GM12872 (cell line): Measurements from ENCODE around the gene JUP.

Experiments used
- TF ChIP-seq, protein P1 (sequence below): IDR thresholded peaks from 3 replicates; pipeline ENCODE4 v1.5.1; 2011; ENCODE audit warnings: low read depth, mild to moderate bottlenecking, low read length, moderate library complexity; ENCODE audit not compliant: insufficient read depth

The JUP gene

DNA sequence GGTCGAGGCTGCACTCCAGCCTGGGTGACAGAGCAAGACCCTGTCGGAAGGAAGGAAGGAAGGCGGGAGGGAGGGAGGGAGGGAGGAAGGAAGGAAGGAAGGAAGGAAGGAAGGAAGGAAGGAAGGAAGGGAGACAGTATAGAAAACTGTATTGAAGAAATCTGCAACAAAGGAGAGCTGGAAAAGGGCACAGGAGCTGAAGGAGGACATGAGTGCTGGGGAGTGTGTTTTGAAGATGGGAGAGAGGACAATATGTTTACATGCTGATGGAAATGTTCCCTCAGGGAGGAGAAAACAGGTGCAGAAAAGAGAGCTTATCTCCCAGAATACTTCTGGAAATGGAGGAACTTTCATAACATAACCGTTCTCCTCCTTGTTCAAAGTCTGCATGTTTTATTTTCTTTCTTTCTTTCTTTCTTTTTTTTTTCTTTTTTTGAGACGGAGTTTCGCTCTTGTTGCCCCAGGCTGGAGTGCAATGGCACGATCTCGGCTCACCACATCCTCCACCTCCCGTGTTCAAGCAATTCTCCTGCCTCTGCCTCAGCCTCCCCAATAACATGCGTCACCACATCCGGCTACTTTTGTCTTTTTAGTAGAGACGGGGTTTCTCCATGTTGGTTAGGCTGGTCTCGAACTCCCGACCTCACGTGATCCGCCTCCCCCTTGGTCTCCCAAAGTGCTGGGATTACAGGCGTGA, 49.4 kb downstream of the JUP start:
- TF ChIP-seq, protein P1, sequence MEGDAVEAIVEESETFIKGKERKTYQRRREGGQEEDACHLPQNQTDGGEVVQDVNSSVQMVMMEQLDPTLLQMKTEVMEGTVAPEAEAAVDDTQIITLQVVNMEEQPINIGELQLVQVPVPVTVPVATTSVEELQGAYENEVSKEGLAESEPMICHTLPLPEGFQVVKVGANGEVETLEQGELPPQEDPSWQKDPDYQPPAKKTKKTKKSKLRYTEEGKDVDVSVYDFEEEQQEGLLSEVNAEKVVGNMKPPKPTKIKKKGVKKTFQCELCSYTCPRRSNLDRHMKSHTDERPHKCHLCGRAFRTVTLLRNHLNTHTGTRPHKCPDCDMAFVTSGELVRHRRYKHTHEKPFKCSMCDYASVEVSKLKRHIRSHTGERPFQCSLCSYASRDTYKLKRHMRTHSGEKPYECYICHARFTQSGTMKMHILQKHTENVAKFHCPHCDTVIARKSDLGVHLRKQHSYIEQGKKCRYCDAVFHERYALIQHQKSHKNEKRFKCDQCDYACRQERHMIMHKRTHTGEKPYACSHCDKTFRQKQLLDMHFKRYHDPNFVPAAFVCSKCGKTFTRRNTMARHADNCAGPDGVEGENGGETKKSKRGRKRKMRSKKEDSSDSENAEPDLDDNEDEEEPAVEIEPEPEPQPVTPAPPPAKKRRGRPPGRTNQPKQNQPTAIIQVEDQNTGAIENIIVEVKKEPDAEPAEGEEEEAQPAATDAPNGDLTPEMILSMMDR = no peak

DNA sequence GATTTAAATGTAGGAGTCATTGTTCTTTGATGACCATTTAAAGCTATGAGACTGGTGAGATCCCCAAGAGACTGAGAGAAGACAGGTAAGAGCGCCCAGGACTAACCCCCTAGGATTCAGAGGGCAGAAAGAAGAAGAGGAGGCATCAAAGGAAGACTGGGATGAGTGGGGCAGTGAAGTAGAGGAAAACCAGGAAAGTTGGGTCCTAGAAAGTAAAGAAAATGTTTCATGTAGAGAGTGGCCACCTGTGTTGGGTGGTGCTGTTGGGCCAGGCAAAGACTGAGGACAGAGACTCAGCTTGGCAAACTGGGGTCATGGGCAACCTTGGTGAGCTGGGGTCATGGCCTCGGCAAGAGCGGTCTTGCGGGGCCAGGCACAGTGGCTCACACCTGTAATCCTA, 50.8 kb downstream of the JUP start:
- TF ChIP-seq, protein P1 = no peak

DNA sequence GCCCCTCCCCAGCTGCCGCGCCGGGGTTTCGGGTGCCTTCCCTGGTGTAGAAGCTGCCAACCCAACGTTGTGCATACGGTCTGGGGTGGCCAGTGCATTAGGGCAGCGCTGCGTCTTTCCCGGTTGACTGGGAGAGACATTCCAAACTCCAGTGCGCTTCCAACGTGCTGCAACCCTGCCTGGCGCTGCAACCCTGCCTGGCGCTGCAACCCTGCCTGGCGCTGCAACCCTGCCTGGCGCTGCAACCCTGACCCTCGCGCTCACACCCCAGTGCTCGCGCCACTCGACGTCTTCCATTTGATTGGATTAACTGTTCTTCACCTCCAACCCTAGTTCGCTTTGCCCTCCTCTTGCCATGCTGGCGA, 51.6 kb downstream of the JUP start:
- TF ChIP-seq, protein P1 = no peak

DNA sequence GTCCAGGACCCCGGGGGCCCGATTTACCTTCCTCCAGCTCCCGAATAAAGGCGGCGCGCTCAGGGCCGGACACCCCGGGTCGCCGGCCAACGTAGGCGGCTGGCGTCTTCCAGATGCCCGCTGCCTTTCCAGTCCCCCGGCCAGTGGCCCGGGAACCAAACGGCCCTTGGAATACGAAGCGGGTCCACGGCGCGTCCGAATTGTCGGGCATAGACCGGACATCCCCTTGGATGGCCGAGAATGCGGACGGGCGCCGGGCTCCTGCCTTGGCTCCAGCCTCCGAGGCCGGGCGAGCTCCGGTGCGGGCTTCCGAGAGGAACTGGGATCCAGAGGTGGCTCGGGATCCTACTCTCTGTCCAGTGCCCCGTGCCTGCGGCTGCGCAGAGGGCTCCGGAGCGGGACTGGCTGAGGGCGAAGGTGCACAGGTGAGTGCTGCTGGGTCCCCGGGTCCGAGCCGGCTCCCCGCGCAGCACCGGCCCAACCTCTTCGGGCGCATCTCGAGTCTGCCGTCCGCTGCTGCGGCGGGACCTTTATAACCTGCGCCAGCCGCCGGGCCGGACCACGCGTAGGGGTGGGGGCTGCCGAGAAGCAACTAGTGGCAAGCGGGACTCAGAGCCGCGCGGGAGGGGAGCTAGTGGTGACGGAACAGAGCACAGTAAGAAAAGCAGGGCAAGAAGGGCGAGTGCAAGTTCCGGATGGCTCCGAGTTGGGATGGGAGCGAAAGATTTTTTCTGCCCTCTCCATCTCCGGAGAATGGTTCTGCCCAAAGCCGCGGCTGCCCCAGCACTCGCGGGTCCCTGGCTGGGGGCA, 52.2 kb downstream of the JUP start, which contains the start of gene HAP1:
Gene HAP1 (minus strand): TSS at position 505 of the 810 bp plus-strand sequence. CDS start 9 bp downstream, at position 496.
- TF ChIP-seq, protein P1 = no peak

DNA sequence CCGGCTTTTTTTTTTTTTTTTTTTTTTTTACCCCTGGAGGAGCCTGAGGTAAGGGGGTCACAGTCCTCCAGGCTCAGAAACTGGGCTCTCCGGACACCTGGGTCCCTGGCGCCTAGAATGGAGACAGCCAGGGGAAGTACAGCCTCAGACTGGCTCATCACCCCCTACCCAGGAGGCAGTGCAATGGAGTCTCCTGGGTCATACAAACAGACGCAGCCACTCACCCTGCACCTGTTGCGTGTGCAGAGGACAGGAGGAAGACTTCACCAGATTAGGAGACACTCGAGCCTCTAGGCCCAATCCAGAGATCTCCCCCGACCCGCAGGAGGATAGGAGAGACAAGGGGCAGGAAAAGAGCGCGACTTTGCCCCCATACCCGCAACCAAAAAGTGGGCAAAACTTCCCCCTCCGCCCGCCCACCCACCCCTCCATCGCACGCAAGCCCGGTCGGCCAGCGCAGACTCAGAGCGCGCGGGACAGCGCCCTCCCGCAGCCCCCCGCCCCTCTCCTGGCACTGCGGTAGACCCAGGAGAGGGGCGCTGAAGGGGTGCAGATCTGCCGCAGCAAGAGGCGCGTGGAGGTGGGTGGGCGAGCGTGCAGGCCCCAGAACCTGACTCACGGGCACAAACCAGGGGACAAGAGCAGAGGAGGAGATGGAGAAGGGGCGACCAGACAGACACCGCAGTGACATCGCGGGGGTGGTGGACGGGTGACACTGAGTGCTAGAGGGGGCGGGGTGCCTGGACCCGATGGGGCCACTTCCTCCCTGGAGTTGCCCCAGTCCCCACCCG, 53.0 kb downstream of the JUP start:
- TF ChIP-seq, protein P1 = no peak

DNA sequence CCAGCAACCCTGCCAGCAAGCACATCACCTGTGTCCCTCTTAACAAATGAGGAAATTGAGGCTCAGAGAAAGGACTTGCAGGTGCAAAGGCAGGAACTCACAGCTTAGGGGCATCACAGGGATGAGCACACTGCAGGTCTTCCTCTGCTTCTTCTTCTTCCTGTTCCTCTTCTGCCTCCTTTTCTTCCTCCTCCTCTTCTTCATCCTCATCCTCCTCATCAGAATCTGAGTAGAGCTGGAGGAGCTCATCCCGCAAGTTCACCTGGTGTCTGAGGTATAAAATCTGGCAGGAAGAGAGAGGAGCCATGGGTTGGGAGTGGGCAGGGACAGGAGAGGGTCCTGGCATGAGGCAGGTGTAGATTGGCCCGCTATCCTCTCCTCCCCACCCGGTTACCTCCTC, 54.7 kb downstream of the JUP start:
- TF ChIP-seq, protein P1 = no peak

DNA sequence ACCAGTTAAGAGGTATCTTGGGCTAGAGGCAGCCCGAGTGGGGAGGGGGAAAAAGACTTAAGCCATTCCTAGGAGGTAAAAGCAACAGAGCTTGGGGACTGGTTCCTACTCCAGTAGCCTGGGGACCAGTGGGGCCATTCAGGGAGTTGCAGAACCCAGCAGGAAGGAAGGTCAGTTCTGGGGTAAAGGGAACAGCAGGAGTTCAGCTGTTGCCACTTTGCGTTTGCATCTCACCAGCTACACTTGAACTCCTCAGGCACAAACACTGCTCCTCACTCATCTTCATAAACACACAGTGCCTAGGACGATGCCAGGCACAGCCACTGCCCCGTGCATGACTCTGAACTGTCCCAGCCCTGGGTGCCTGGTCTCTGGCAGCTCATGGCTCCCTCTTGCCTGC, 56.0 kb downstream of the JUP start:
- TF ChIP-seq, protein P1 = no peak
